ENCODE results near the gene SLC26A9. TPM values are rescaled to one million over a fixed set of nuclear protein-coding genes. Genes with fewer than 3 reads are reported as not detected.
A peak's percentile ranks its signal among the peaks of the same experiment; 100 is the strongest.
"Not testable (repeated sequence)": the region's sequence is repeated elsewhere in the genome, so short reads cannot be mapped to it uniquely, and the experiment has no call there.

Gene SLC26A9
- total RNA-seq, 2 donors from 2014 or later: 0.22 TPM

- Mint-ChIP-seq H3K9me3 (no peaks in the 10 kb centered on the region), H3K4me3 (peak overlapping the region; percentile 1), H3K36me3 (ENCODE audit: low read depth) (no peaks in the 10 kb centered on the region), H3K4me1 (peaks cover 42% of the 10 kb centered on the region), H3K27ac (peak overlapping the region; percentile 81), H3K27me3 (ENCODE audit: insufficient read depth) (peaks cover 5% of the 10 kb centered on the region)
- Histone ChIP-seq H3K9ac (ENCODE audit: extremely low read depth, low read length, poor library complexity, severe bottlenecking) (no peak overlapping the region), H3K4me3 (ENCODE audit: low read length) (peak overlapping the region; percentile 26), H3K27ac (ENCODE audit: low read depth, low read length) (no peak overlapping the region), H3K4me1 (ENCODE audit: control insufficient read depth, insufficient read depth, low read length) (peaks cover 19% of the 10 kb centered on the region), H3K9me3 (ENCODE audit: control insufficient read depth, low read length) (no peaks in the 10 kb centered on the region), H3K27me3 (ENCODE audit: control insufficient read depth, insufficient read depth, low read length, poor library complexity, severe bottlenecking) (no peaks in the 10 kb centered on the region), H3K36me3 (ENCODE audit: control insufficient read depth, insufficient read depth, low read length) (no peaks in the 10 kb centered on the region)
- DNase-seq: peak; percentile 81
- no peak for TF ChIP-seq CTCF (conservative IDR thresholded peaks at IDR 0.05)
- WGBS, 2 experiments (ENCODE audit: insufficient coverage in 1 of 2, insufficient read length in 1 of 2): 78 to 91% methylated on average over 3 to 4 of the region's 4 CpGs
Measured at GRCh38 chr1:205913451-205914154, 29.7 kb downstream of the SLC26A9 start.

GRCh38 chr1:205907794-205908193 lies 35.5 kb downstream of the SLC26A9 start:
- H3K4me3 ChIP-seq (ENCODE audit: low read length): no peak overlapping the region
- peaks cover 25% of the 10 kb centered on the region for H3K9me3 Mint-ChIP-seq
- H3K4me1 ChIP-seq (ENCODE audit: control insufficient read depth, insufficient read depth, low read length): no peaks in the 10 kb centered on the region
- TF ChIP-seq CTCF (conservative IDR thresholded peaks at IDR 0.05): peak; percentile 91
- H3K36me3 Mint-ChIP-seq (ENCODE audit: low read depth): no peaks in the 10 kb centered on the region
- H3K4me3 Mint-ChIP-seq: no peak overlapping the region
- peaks cover 13% of the 10 kb centered on the region for H3K27me3 Mint-ChIP-seq (ENCODE audit: insufficient read depth)
- H3K27ac Mint-ChIP-seq: no peak overlapping the region
- peaks cover 8% of the 10 kb centered on the region for H3K4me1 Mint-ChIP-seq
- H3K9me3 ChIP-seq (ENCODE audit: control insufficient read depth, low read length): peaks cover 6% of the 10 kb centered on the region
- no peak overlapping the region for H3K9ac ChIP-seq (ENCODE audit: extremely low read depth, low read length, poor library complexity, severe bottlenecking)
- WGBS, 2 experiments (ENCODE audit: insufficient coverage in 1 of 2, insufficient read length in 1 of 2): 33 to 51% methylated on average over 1 to 2 of the region's 2 CpGs
- DNase-seq: peak; percentile 80
- H3K36me3 ChIP-seq (ENCODE audit: control insufficient read depth, insufficient read depth, low read length): no peaks in the 10 kb centered on the region
- H3K27me3 ChIP-seq (ENCODE audit: control insufficient read depth, insufficient read depth, low read length, poor library complexity, severe bottlenecking): no peaks in the 10 kb centered on the region
- H3K27ac ChIP-seq (ENCODE audit: low read depth, low read length): no peak overlapping the region

GRCh38 chr1:205905095-205905494 lies 38.2 kb downstream of the SLC26A9 start:
- not testable (repeated sequence) for H3K4me1 Mint-ChIP-seq, DNase-seq
- peaks cover 52% of the 10 kb centered on the region for H3K9me3 Mint-ChIP-seq

More at GRCh38 chr1:205905095-205905494, 38.2 kb downstream of the SLC26A9 start:
- H3K36me3 ChIP-seq (ENCODE audit: control insufficient read depth, insufficient read depth, low read length); H3K36me3 Mint-ChIP-seq (ENCODE audit: low read depth); H3K4me1 ChIP-seq (ENCODE audit: control insufficient read depth, insufficient read depth, low read length); H3K27me3 ChIP-seq (ENCODE audit: control insufficient read depth, insufficient read depth, low read length, poor library complexity, severe bottlenecking); H3K4me3 Mint-ChIP-seq; H3K9ac ChIP-seq (ENCODE audit: extremely low read depth, low read length, poor library complexity, severe bottlenecking); H3K27ac ChIP-seq (ENCODE audit: low read depth, low read length); H3K4me3 ChIP-seq (ENCODE audit: low read length); H3K27ac Mint-ChIP-seq: not testable (repeated sequence)
- H3K9me3 ChIP-seq (ENCODE audit: control insufficient read depth, low read length): peaks cover 17% of the 10 kb centered on the region
- H3K27me3 Mint-ChIP-seq (ENCODE audit: insufficient read depth): peaks cover 27% of the 10 kb centered on the region
- 80% methylated on average over 1 of the region's 3 CpGs; no CpG with 5 or more reads in 1 of the 2 experiments for WGBS, 2 experiments (ENCODE audit: insufficient coverage in 1 of 2, insufficient read length in 1 of 2)
